Epithelial cell of proximal tubule (primary cell): ENCODE measurements around the gene LY6G5C. TPM values are rescaled to one million over a fixed set of nuclear protein-coding genes. Genes with fewer than 3 reads are reported as not detected.

Source experiments
- DNase-seq: peaks from one replicate; pipeline ENCODE4 v3.0.0-alpha.2; 2011; ENCODE audit warnings: low read depth
- H3K4me3 ChIP-seq: 2 replicates; pipeline ENCODE4 v1.5.1; 2011; ENCODE audit warnings: low read depth, mild to moderate bottlenecking, low read length
- total RNA-seq: library from RNA; depleted of rRNA; stranded (reverse); fragments of >200 nt; gene quantifications from 2 replicates; pipeline ENCODE4 v1.2.3, GENCODE V29; 2015
- TF ChIP-seq, protein P1 (sequence below): conservative IDR thresholded peaks from 2 replicates; pipeline ENCODE4 v1.5.1; 2012; ENCODE audit warnings: low read depth, mild to moderate bottlenecking, low read length

The LY6G5C gene
- total RNA-seq, 1 donor from 2014 or later, result 1.1 TPM

DNA sequence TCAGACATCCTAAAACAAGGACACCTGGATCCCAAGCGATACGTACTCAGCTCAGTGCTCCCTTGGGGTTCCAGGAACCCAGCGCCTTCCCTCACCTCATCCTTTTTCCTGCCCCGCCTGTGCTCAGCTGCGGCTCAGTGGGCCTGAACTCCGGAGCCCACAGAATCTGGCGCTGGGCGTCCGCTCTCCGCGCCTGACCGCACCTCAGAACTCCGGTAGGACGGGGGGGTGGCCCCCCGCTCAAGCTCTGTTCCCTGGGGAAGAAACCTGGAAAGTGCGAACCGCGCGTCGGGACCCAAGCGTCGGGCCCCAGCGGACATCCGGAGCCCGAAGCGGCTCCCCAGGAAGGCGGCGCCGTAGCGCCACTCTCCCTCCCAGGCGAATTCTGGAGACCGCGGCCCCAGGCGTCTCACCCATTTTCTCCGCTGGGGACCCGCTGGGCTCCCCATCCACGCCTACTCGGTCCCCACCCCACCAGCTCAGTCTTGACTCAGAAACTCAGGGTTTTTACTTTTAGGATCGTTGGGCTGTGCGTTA is 336 bp upstream of the LY6G5C start:
- DNase-seq, result no peak
- TF ChIP-seq, protein P1, sequence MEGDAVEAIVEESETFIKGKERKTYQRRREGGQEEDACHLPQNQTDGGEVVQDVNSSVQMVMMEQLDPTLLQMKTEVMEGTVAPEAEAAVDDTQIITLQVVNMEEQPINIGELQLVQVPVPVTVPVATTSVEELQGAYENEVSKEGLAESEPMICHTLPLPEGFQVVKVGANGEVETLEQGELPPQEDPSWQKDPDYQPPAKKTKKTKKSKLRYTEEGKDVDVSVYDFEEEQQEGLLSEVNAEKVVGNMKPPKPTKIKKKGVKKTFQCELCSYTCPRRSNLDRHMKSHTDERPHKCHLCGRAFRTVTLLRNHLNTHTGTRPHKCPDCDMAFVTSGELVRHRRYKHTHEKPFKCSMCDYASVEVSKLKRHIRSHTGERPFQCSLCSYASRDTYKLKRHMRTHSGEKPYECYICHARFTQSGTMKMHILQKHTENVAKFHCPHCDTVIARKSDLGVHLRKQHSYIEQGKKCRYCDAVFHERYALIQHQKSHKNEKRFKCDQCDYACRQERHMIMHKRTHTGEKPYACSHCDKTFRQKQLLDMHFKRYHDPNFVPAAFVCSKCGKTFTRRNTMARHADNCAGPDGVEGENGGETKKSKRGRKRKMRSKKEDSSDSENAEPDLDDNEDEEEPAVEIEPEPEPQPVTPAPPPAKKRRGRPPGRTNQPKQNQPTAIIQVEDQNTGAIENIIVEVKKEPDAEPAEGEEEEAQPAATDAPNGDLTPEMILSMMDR, result no peak
- peak overlapping the region; percentile 54 for H3K4me3 ChIP-seq

- H3K4me3 ChIP-seq, result no peak overlapping the region
- TF ChIP-seq, protein P1, result no peak
- DNase-seq, result no peak
These were observed 2.9 kb downstream of the LY6G5C start for GRCh38 chr6:31677955-31678354.

GRCh38 chr6:31676904-31677303 is 4.0 kb downstream of the LY6G5C start:
- TF ChIP-seq, protein P1, result no peak
- H3K4me3 ChIP-seq, result no peak overlapping the region
- no peak for DNase-seq

DNA sequence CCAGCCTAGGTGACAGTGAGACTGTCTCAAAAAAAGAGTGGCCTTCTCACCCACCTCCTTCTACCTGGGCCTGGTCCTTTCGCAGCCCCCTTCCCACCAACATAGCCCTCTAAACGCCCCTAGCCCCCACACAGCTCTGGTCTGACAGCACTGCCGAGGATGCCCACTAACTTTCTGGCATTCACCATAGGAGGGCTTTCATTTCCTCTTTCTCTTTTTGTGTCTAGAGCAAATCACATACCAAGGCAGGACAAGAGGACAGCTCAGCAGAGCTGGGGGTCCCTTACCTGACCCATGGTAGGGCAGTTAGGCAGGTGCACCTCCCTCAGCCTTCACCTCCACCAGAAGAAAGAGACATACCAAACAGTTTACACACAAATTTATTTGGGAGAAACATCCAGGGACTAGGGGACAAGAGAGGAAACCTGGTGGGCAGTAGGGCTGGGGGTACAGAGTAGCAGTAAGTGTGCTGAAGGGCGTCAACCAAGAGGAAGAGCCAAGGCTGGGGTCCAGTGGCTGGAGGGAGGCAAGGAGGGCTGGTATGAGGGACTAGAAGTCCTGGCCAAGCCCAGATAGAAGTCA is 4.5 kb downstream of the LY6G5C start:
- TF ChIP-seq, protein P1, result no peak
- H3K4me3 ChIP-seq, result no peak overlapping the region
- no peak for DNase-seq

DNA sequence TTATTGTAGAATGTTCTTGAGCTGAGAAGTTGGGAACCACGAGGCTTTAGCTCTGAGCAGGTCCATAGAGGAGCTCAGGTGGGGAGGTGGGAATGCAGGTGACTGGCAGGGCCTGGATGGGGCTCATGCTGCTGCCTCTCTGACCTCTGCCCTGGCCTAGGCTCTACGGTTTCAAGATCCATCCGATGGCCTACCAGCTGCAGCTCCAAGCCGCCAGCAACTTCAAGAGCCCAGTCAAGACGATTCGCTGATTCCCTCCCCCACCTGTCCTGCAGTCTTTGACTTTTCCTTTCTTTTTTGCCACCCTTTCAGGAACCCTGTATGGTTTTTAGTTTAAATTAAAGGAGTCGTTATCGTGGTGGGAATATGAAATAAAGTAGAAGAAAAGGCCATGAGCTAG is 11.2 kb downstream of the LY6G5C start, which contains the start of gene LY6G5B:
Gene LY6G5B (plus strand): TSS at position 301 of the 400 bp plus-strand sequence. CDS start 975 bp downstream, outside the sequence.
- DNase-seq, result no peak
- H3K4me3 ChIP-seq, result no peak within 1 kb of the TSS
- TF ChIP-seq, protein P1, result no peak

DNA sequence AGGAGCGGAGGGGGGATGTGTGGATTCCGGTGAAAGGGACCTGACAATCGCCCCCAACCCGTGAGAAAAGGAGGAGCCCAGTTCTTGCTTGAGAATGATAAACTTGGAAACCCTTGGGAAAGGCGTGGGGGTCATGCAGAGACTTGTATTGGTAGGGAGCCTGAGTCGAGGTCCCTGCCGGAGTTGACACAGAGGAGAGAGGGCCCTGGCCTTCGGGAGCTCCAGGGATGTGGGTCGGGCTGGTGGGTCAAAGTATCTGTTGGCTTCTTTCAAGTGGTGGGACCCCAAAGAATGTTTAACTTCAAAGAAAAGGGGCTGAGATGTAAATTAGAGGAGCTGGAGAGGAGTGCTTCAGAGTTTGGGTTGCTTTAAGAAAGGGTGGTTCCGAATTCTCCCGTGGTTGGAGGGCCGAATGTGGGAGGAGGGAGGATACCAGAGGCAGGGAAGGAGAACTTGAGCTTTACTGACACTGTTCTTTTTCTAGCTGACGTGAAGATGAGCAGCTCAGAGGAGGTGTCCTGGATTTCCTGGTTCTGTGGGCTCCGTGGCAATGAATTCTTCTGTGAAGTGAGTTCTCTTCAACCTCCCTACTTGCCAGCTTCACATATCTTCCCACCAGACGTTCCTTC is 14.4 kb downstream of the LY6G5C start:
- DNase-seq, result no peak
- TF ChIP-seq, protein P1, result no peak
- H3K4me3 ChIP-seq, result peak overlapping the region; percentile 98
